HT1080 (cell line): ENCODE measurements around the gene FOXF1. TPM values are rescaled to one million over a fixed set of nuclear protein-coding genes. Genes with fewer than 3 reads are reported as not detected.

Experiments used
- DNase-seq: peaks from one replicate; pipeline ENCODE4 v3.0.0-alpha.2; 2015; ENCODE audit warnings: low read depth
- total RNA-seq: library from RNA; depleted of rRNA; stranded (reverse); fragments of >200 nt; shearing (Covaris generic); gene quantifications from 2 replicates; pipeline ENCODE4 v1.2.3, GENCODE V29; 2014

FOXF1 gene
- total RNA-seq, 1 experiment from 2014 or later: 0.10 TPM

- DNase-seq: no peak
These were observed 5.7 kb downstream of the FOXF1 start for GRCh38 chr16:86515777-86516622.

- DNase-seq: no peak
These were observed 6.3 kb downstream of the FOXF1 start for GRCh38 chr16:86516623-86517003.

GRCh38 chr16:86517033-86517432 is 6.7 kb downstream of the FOXF1 start:
- DNase-seq: no peak

- peak; percentile 53 for DNase-seq
These were observed 7.4 kb downstream of the FOXF1 start for GRCh38 chr16:86517652-86518258.

- no peak for DNase-seq
These were observed 8.8 kb downstream of the FOXF1 start for GRCh38 chr16:86519007-86519648.

- peak; percentile 36 for DNase-seq
These were observed 9.5 kb downstream of the FOXF1 start for GRCh38 chr16:86519649-86520316.

- DNase-seq: no peak
These were observed 10.2 kb downstream of the FOXF1 start for GRCh38 chr16:86520317-86521210.

GRCh38 chr16:86521236-86522197 is 11.2 kb downstream of the FOXF1 start:
- DNase-seq: no peak

GRCh38 chr16:86522634-86523033 is 12.3 kb downstream of the FOXF1 start:
- no peak for DNase-seq

GRCh38 chr16:86523166-86523740 is 12.9 kb downstream of the FOXF1 start:
- DNase-seq: no peak

GRCh38 chr16:86524029-86524428 is 13.7 kb downstream of the FOXF1 start:
- no peak for DNase-seq

GRCh38 chr16:86525696-86526095 is 15.4 kb downstream of the FOXF1 start:
- DNase-seq: no peak

- DNase-seq: no peak
These were observed 17.0 kb downstream of the FOXF1 start for GRCh38 chr16:86527366-86527765.

GRCh38 chr16:86528061-86528929 is 18.0 kb downstream of the FOXF1 start:
- no peak for DNase-seq

- peak; percentile 18 for DNase-seq
These were observed 18.8 kb downstream of the FOXF1 start for GRCh38 chr16:86529160-86529559.

GRCh38 chr16:86530251-86531190 is 20.2 kb downstream of the FOXF1 start:
- no peak for DNase-seq

GRCh38 chr16:86531191-86531545 is 20.8 kb downstream of the FOXF1 start:
- DNase-seq: no peak
